Type B pancreatic cell (in vitro differentiated cells): ENCODE measurements around the gene SCYL3. TPM values are rescaled to one million over a fixed set of nuclear protein-coding genes. Genes with fewer than 3 reads are reported as not detected.
"Not testable (repeated sequence)": the region's sequence is repeated elsewhere in the genome, so short reads cannot be mapped to it uniquely, and the experiment has no call there.

Source experiments
- DNase-seq: peaks from one replicate; pipeline ENCODE4 v3.0.0; 2021; ENCODE audit warnings: mixed read lengths; ENCODE audit not compliant: unreplicated experiment; ENCODE audit errors: extremely low spot score
- H3K27ac Mint-ChIP-seq: 2 replicates; pipeline ENCODE4 v1.8.0; 2021; ENCODE audit warnings: mild to moderate bottlenecking, mixed read lengths
- H3K27me3 Mint-ChIP-seq: 2 replicates; pipeline ENCODE4 v1.8.0; 2021; ENCODE audit warnings: mixed read lengths
- H3K36me3 Mint-ChIP-seq: 2 replicates; pipeline ENCODE4 v1.8.0; 2021; ENCODE audit warnings: mixed read lengths
- H3K4me1 Mint-ChIP-seq: one replicate; pipeline ENCODE4 v1.8.0; 2021; ENCODE audit warnings: mixed read lengths; ENCODE audit not compliant: unreplicated experiment
- H3K4me3 Mint-ChIP-seq: 2 replicates; pipeline ENCODE4 v1.8.0; 2021; ENCODE audit warnings: mild to moderate bottlenecking, mixed read lengths
- H3K9me3 Mint-ChIP-seq: 2 replicates; pipeline ENCODE4 v1.8.0; 2021; ENCODE audit warnings: mixed read lengths
- total RNA-seq: library from RNA; stranded (reverse); gene quantifications from 2 replicates; pipeline ENCODE4 v1.2.1, GENCODE V29; 2021; ENCODE audit warnings: low replicate concordance
- TF ChIP-seq, protein P1 (sequence below): fragments of 200-600 bp; sonication (generic); conservative IDR thresholded peaks from 2 replicates; pipeline ENCODE4 v1.5.0; 2021; ENCODE audit warnings: antibody characterized with exemption, mild to moderate bottlenecking

The SCYL3 gene
- total RNA-seq, 1 donor from 2014 or later: 12.4 TPM

DNA sequence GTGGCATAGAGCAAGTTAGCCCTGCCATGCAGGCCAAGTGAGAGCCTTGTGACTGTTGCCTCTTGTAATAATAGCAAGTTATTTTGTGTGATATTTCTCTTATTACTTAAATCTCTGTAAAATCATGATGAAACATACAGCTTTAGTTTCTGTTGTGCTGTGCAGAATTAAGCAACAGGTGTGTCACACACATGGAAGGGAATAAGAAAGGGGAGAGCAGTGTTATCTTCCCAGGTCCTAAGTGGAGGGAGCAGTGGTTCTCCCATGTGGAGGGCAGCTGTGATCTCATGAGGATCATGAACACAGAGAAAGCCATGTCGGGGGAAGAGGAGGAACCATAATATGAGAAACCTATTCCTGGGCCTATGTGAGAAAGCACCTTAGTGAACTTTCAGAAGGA, 25.2 kb upstream of the SCYL3 start:
- H3K4me3 Mint-ChIP-seq: no peak overlapping the region
- H3K9me3 Mint-ChIP-seq: no peaks in the 10 kb centered on the region
- peaks cover 6% of the 10 kb centered on the region for H3K36me3 Mint-ChIP-seq
- H3K27ac Mint-ChIP-seq: no peak overlapping the region
- H3K4me1 Mint-ChIP-seq: no peaks in the 10 kb centered on the region
- TF ChIP-seq, protein P1, sequence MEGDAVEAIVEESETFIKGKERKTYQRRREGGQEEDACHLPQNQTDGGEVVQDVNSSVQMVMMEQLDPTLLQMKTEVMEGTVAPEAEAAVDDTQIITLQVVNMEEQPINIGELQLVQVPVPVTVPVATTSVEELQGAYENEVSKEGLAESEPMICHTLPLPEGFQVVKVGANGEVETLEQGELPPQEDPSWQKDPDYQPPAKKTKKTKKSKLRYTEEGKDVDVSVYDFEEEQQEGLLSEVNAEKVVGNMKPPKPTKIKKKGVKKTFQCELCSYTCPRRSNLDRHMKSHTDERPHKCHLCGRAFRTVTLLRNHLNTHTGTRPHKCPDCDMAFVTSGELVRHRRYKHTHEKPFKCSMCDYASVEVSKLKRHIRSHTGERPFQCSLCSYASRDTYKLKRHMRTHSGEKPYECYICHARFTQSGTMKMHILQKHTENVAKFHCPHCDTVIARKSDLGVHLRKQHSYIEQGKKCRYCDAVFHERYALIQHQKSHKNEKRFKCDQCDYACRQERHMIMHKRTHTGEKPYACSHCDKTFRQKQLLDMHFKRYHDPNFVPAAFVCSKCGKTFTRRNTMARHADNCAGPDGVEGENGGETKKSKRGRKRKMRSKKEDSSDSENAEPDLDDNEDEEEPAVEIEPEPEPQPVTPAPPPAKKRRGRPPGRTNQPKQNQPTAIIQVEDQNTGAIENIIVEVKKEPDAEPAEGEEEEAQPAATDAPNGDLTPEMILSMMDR: no peak
- no peaks in the 10 kb centered on the region for H3K27me3 Mint-ChIP-seq
- DNase-seq: no peak

DNA sequence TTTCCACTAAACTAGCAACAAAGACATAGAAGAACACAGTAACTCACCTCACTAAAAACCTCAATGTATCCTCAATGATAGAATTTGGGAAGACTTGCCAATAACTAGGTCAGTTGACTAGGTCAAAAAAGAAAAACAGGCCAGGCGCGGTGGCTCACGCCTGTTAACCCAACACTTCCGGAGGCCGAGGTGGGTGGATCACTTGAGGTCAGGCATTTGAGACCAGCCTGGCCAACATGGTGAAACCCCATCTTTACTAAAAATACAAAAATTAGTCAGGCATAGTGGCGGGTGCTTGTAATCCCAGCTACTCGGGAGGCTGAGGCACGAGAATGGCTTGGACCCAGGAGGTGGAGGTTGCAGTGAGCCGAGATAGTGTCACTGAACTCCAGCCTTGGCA, 24.5 kb upstream of the SCYL3 start:
- H3K27me3 Mint-ChIP-seq, H3K27ac Mint-ChIP-seq, H3K9me3 Mint-ChIP-seq: not testable (repeated sequence)

DNA sequence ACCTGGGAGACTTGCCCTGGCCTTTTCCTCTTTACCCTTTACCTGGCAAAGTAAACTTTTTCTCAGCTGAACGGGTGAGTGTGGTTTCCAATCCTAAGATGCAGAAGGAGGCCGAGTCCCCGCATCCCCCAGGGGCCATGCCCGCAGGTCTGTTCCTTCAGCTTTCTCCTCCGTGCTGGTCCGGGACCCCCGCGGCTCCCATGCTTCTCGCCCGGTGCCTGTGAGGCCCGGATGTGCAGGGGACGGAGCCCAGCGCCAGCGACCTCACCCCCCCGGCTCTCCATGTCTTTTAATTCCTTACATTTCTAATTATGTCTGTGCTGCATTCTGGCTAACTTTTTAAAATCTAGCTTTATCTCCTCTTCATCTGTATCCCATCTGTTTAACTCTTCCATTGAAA, 21.5 kb upstream of the SCYL3 start:
- no peak for DNase-seq
- Mint-ChIP-seq H3K4me1 (no peaks in the 10 kb centered on the region), H3K36me3 (peaks cover 6% of the 10 kb centered on the region), H3K4me3 (no peak overlapping the region), H3K27ac (no peak overlapping the region), H3K9me3 (no peaks in the 10 kb centered on the region), H3K27me3 (no peaks in the 10 kb centered on the region)
- TF ChIP-seq, protein P1: no peak

More for the DNA sequence above, 24.5 kb upstream of the SCYL3 start:
- not testable (repeated sequence) for H3K36me3 Mint-ChIP-seq, H3K4me1 Mint-ChIP-seq, DNase-seq, H3K4me3 Mint-ChIP-seq

DNA sequence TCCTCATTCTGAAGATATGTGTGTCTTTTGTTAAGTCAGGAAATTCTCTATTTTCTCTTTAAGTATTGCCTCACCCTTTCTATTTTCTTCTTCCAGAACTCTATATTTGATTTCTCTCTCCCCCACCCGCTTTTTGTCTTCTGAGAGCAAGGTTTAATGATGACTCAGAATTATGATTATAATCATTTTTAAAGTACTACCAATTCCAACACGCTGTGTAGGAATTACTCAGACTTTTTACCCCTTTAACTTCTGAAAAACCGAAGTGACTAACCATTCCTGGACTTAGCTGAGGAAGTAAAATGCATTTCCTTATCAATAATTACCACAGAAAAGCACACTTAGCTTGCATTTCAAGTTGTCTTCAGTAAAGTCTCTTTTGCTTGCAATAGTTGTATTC, 20.8 kb upstream of the SCYL3 start:
- Mint-ChIP-seq H3K36me3 (peaks cover 6% of the 10 kb centered on the region), H3K9me3 (no peaks in the 10 kb centered on the region), H3K27me3 (no peaks in the 10 kb centered on the region), H3K4me1 (no peaks in the 10 kb centered on the region), H3K4me3 (no peak overlapping the region), H3K27ac (no peak overlapping the region)
- no peak for DNase-seq
- TF ChIP-seq, protein P1: no peak

DNA sequence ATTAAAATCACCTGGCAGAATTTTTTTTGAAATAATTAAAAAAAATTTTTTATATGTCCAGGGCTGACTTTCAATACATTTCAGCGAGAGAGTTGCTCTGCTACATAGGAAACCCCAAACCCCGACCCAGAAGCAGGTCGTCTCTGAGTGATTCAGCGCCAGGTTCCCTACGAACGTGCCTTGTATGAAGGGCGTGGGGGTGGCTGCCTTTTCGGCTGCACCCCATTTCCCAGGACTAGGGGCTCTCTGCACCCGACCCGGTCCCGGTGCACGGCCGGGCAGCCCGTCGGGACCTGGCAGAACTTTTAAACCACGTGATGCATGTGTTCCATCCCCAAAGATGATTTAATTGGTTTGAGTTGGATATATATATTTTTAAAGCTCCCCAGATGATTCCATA, 15.8 kb upstream of the SCYL3 start:
- H3K4me3 Mint-ChIP-seq: no peak overlapping the region
- DNase-seq: no peak
- H3K27me3 Mint-ChIP-seq: no peaks in the 10 kb centered on the region
- H3K36me3 Mint-ChIP-seq: no peaks in the 10 kb centered on the region
- TF ChIP-seq, protein P1: no peak
- H3K9me3 Mint-ChIP-seq: no peaks in the 10 kb centered on the region
- H3K4me1 Mint-ChIP-seq: no peaks in the 10 kb centered on the region
- H3K27ac Mint-ChIP-seq: no peak overlapping the region

DNA sequence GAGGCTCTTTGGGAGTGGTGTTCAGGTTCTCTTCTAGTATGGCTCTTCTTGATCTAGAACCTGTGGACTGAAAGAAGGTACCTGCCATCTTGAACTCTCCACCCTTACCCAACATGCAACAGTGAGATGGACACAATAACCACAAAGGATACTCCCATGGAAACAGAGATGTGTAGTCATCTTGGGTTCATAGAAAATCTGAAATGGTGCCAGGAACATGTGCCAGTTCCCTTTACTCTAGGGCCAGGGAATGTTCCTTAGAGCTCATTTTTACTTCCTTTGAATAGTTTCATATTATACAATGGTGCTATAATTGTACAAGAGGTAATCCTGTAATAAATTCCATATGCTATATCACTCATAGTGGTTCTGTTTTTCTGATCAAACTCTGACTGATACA, 13.2 kb upstream of the SCYL3 start:
- no peaks in the 10 kb centered on the region for H3K9me3 Mint-ChIP-seq
- no peak overlapping the region for H3K4me3 Mint-ChIP-seq
- no peaks in the 10 kb centered on the region for H3K4me1 Mint-ChIP-seq
- no peak for DNase-seq
- H3K27ac Mint-ChIP-seq: no peak overlapping the region
- TF ChIP-seq, protein P1: no peak
- no peaks in the 10 kb centered on the region for H3K36me3 Mint-ChIP-seq
- H3K27me3 Mint-ChIP-seq: no peaks in the 10 kb centered on the region
